Naive B cell (primary cell): ENCODE results near the gene LCNL1. TPM values are rescaled to one million over a fixed set of nuclear protein-coding genes. Genes with fewer than 3 reads are reported as not detected.
"Not testable (repeated sequence)": the region's sequence is repeated elsewhere in the genome, so short reads cannot be mapped to it uniquely, and the experiment has no call there.

Source experiments
- ATAC-seq, 2 donors: fragments of 150-1000 bp; cut with Tn5 transposase; 2 replicates each; pipeline ENCODE4 v1.10.0; 2021; ENCODE audit warnings: low read depth in 2 of 2, mild to moderate bottlenecking in 2 of 2, moderate library complexity in 2 of 2
- DNase-seq: peaks from one replicate; pipeline ENCODE4 v3.0.0; 2022
- H3K27ac Mint-ChIP-seq, 6 donors: one replicate each; pipeline ENCODE4 v1.8.0; 2020 to 2022; ENCODE audit warnings: mild to moderate bottlenecking in 6 of 6, mixed read lengths in 6 of 6, moderate library complexity in 5 of 6, inconsistent platforms in 2 of 6
- H3K27me3 Mint-ChIP-seq, 3 donors: one replicate each; pipeline ENCODE4 v1.8.0; 2021 to 2022; ENCODE audit warnings: mixed read lengths in 3 of 3, mild to moderate bottlenecking in 1 of 3
- H3K36me3 Mint-ChIP-seq, 2 donors: one replicate each; pipeline ENCODE4 v1.8.0; 2020 to 2022; ENCODE audit warnings: mixed read lengths in 2 of 2, inconsistent platforms in 1 of 2, mild to moderate bottlenecking in 1 of 2
- H3K4me1 Mint-ChIP-seq, 3 donors: one replicate each; pipeline ENCODE4 v1.8.0; 2020 to 2022; ENCODE audit warnings: mixed read lengths in 3 of 3, inconsistent platforms in 1 of 3, mild to moderate bottlenecking in 1 of 3, moderate library complexity in 1 of 3
- H3K4me3 Mint-ChIP-seq, 8 donors: one replicate each; pipeline ENCODE4 v1.8.0; 2020 to 2022; ENCODE audit warnings: mild to moderate bottlenecking in 8 of 8, mixed read lengths in 8 of 8, moderate library complexity in 8 of 8, inconsistent platforms in 2 of 8
- H3K9me3 Mint-ChIP-seq, 7 donors: one replicate each; pipeline ENCODE4 v1.8.0; 2020 to 2022; ENCODE audit warnings: mixed read lengths in 7 of 7, mild to moderate bottlenecking in 5 of 7, inconsistent platforms in 2 of 7, moderate library complexity in 1 of 7
- polyA plus RNA-seq, 6 donors: library from polyadenylated mRNA; unstranded; fragments of 300-500 nt; fragmentation: Illumina TruSeq; gene quantifications; one replicate each; pipeline ENCODE4 v1.2.3, GENCODE V29; 2021; ENCODE audit warnings: low read depth in 6 of 6

The LCNL1 gene
- polyA plus RNA-seq, 6 donors from 2014 or later, result not detected

DNA sequence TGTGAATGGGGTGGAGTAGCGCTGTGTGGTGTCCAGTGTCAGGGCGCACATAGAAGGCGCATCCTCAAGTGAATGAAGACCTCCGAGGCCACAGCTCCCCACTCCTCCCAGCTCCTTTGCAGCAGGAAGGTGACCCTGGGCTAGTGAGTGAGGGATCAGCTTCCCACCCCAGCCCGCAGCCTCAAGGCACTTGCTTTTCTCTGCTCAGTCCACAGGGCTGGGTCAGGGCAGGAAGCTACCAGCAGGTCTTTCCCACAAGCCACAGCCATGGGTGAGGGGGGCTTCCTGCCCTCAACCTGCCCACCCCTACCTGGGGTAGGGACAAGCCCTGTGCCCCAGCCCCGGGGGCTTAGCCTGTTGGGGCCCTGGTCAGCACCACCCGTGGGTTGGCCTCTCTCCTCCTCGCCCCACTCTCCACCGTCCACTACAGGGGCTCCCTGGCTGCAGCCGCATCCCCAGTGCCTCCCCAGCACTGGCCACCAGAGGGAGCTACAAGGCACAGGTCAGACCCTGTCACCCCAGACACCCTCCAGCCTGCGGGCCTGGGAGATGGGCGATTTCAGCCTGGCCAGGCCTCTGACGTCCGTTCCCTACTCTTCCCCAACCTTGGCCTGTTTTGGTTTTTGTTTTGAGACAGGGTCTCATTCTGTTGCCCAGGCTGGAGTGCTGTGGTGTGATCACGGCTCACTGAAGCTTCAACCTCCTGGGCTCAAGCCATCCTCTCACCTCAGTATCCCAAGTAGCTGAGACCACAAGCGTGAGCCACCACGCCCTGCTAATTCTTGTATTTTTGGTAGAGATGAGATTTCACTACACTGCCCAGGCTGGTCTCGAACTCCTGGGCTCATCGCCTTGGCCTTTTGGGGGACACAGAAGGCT lies 46.5 kb downstream of the LCNL1 start:
- ATAC-seq, result peak; percentile 34 to 41
- Mint-ChIP-seq H3K36me3 (no peaks in the 10 kb centered on the region), H3K4me3 (peak overlapping the region; percentile 79 to 92 (median 85)), H3K9me3 (no peaks in the 10 kb centered on the region), H3K27ac (peak overlapping the region; percentile 16 to 72 (median 43)), H3K27me3 (no peaks in the 10 kb centered on the region), H3K4me1 (peaks cover 36 to 55% (median 54%) of the 10 kb centered on the region in 3 donors)
- DNase-seq, result peak; percentile 71

DNA sequence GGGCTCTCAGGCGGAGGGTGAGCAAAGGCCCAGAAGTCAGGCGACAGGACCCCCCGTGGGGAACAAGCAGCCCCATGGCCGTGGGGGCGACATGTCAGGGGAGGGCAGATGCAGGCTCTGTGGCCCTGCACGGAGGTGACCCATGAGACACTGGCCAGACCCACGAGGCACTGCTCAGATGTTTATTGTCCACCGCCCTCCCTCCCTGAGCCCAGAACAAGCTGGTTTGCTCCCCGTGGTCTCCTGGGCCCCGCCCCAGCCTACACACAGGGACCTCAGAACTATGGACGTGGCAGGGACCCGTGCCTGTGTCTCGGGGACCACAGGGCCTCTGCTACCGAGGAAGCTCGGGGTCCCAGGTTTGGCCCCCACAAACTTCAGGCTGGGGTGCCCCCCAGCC lies 47.2 kb downstream of the LCNL1 start:
- no peak for ATAC-seq
- DNase-seq, result no peak
- no peaks in the 10 kb centered on the region for H3K9me3 Mint-ChIP-seq

DNA sequence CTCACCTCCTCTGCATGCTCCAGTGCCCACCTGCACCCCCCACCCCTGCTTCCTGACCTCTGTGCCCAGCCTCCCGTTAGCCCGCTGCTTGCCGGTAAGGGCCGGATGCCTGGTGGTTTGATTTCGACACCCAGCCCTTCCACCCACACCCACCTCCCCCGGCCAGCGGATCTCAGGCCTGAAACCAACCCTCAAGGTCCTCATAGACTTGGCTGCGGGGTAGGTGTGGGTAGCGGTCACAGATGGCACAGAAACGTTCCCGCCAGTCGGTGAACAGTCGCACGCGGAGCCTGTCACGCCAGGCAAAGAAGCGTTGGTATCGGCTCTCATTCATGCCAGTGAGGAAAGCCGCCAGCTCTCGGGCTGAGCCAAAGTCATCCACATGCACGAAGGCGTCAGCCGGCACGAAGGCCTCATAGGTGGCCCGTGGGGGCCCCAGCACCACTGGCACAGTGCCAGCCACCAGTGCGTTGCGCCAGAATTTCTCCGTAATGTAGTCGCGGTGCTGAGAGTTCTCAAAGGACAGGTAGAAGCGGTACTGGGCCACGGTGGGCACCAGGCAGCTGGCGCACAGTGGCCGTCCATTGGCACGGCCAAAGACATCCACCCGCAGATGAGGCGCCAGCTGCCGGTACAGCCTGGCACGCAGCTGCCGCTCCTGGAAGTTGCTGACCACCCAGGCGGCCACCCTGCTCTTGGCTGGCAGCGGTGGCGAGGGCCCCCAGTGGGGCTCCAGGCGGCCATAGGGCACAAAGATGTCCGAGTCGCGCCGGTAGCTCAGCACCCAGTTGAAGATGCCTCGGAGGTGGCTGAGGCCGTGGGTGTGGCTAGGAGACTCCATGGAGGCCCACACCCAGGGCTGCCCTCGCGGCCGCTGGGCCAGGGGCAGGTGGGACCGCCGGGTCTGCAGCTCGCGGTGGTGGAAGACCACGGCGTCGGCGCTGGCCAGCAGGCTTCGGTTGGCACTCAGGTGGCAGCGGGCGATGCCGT lies 48.0 kb downstream of the LCNL1 start:
- Mint-ChIP-seq H3K27me3 (peaks cover 0 to 5% (median 0%) of the 10 kb centered on the region in 3 donors), H3K4me1 (peaks cover 45 to 67% (median 63%) of the 10 kb centered on the region in 3 donors)

More for the DNA sequence above, 47.2 kb downstream of the LCNL1 start:
- peaks cover 41 to 62% (median 61%) of the 10 kb centered on the region in 3 donors for H3K4me1 Mint-ChIP-seq
- no peaks in the 10 kb centered on the region for H3K27me3 Mint-ChIP-seq
- peak overlapping the region; percentile 80 to 92 (median 85) for H3K4me3 Mint-ChIP-seq
- H3K27ac Mint-ChIP-seq, result peak overlapping the region in 2 of 6 donors; percentile 19 to 39
- no peaks in the 10 kb centered on the region for H3K36me3 Mint-ChIP-seq

GRCh38 chr9:137031904-137032640 lies 49.3 kb downstream of the LCNL1 start, which contains the start of gene FUT7:
TSS of gene FUT7 (minus strand) at chr9:137032088. CDS start at chr9:137031991, 97 bp downstream.
- H3K36me3 Mint-ChIP-seq, result no peaks in the 10 kb centered on the region
- peaks cover 45 to 63% (median 55%) of the 10 kb centered on the region in 3 donors for H3K4me1 Mint-ChIP-seq
- peak within 1 kb of the TSS in 4 of 6 donors; percentile 55 to 93 (median 82) for H3K27ac Mint-ChIP-seq
- H3K27me3 Mint-ChIP-seq, result peaks cover 0 to 5% (median 0%) of the 10 kb centered on the region in 3 donors
- H3K9me3 Mint-ChIP-seq, result no peaks in the 10 kb centered on the region
- peak; percentile 71 for DNase-seq
- peak within 1 kb of the TSS; percentile 80 to 92 (median 85) for H3K4me3 Mint-ChIP-seq
- peak; percentile 38 to 45 for ATAC-seq

More for the DNA sequence above, 48.0 kb downstream of the LCNL1 start:
- H3K9me3 Mint-ChIP-seq, result no peaks in the 10 kb centered on the region
- ATAC-seq (no peak), DNase-seq (peak; percentile 48)
- no peaks in the 10 kb centered on the region for H3K36me3 Mint-ChIP-seq
- peak overlapping the region; percentile 80 to 92 (median 85) for H3K4me3 Mint-ChIP-seq
- H3K27ac Mint-ChIP-seq, result peak overlapping the region in 4 of 6 donors; percentile 56 to 93 (median 68)

DNA sequence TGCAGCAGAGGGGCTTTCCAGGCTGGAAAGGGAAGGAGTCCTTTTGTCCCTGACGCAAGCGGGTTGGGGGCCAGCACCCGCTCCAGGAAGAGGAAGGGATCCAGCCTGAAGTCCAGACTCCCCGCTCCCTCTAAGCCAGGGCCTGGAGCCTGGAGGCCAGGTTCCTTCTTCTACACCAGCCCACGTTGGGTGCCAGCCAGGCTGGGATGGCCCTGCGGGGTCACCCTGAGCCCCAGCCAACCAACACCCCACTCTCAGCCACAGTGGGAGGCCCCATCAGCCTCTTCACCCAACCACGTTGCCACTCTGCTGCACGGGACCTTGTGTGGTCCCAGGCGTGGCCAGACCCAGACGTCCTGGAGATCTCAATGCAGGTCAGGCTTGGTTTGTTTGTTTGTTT lies 50.1 kb downstream of the LCNL1 start:
- H3K27me3 Mint-ChIP-seq, result peaks cover 0 to 5% (median 0%) of the 10 kb centered on the region in 3 donors
- DNase-seq, result no peak
- H3K27ac Mint-ChIP-seq, result peak overlapping the region in 3 of 6 donors; percentile 55 to 90 (median 66)
- H3K4me1 Mint-ChIP-seq, result peaks cover 41 to 63% (median 52%) of the 10 kb centered on the region in 3 donors
- no peak for ATAC-seq
- H3K9me3 Mint-ChIP-seq, result no peaks in the 10 kb centered on the region
- H3K36me3 Mint-ChIP-seq, result no peaks in the 10 kb centered on the region
- peak overlapping the region; percentile 70 to 92 (median 76) for H3K4me3 Mint-ChIP-seq

GRCh38 chr9:137033481-137033880 lies 50.7 kb downstream of the LCNL1 start:
- H3K36me3 Mint-ChIP-seq, H3K9me3 Mint-ChIP-seq, DNase-seq, H3K27me3 Mint-ChIP-seq, ATAC-seq: not testable (repeated sequence)
- Mint-ChIP-seq H3K27ac (peak overlapping the region in 2 of 6 donors; percentile 55 to 72), H3K4me3 (peak overlapping the region; percentile 39 to 92 (median 74)), H3K4me1 (peaks cover 41 to 63% (median 52%) of the 10 kb centered on the region in 3 donors)

DNA sequence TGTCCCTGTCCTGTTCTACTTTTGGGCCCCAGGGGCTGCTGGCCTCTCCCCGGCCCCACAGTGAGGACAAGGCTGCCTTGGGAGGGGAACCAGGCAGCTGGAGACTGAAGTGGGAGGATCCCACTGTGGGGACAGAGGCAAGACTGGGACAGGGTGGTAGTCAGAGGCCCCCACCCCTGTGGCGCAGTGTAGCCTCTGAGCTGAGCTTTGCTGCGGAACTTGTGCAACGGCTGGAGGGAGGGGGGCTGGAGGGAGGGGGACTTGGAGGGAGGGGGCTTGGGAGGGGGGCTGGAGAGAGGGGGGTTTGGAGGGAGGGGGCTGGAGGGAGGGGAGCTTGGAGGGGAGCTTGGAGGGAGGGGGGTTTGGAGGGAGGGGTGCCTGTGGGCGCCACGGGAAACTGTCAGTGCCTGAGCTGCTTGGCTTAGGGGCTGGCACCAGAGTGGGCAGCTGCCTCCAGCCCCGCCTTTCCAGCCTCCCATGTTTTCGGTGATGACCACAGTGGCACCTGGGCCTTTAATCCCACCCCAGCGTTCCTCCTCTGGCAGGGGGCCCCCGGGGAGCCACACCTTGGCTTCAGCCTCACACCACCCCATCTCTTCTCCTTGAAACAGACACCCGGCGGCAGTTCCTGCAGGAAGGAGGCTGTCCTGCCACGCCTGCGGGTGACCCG lies 51.4 kb downstream of the LCNL1 start:
- Mint-ChIP-seq H3K27me3 (peaks cover 0 to 13% (median 0%) of the 10 kb centered on the region in 3 donors), H3K4me3 (peak overlapping the region in 6 of 8 donors; percentile 76 to 92 (median 76)), H3K27ac (peak overlapping the region in 3 of 6 donors; percentile 4 to 87 (median 11)), H3K9me3 (no peaks in the 10 kb centered on the region), H3K36me3 (no peaks in the 10 kb centered on the region), H3K4me1 (peaks cover 41 to 56% (median 48%) of the 10 kb centered on the region in 3 donors)
- ATAC-seq (no peak), DNase-seq (no peak)

- H3K4me3 Mint-ChIP-seq, result peak overlapping the region; percentile 53 to 86 (median 76)
- H3K27me3 Mint-ChIP-seq, result peaks cover 0 to 15% (median under 1%) of the 10 kb centered on the region in 3 donors
- DNase-seq (peak; percentile 82), ATAC-seq (peak; percentile 73 to 76)
- H3K4me1 Mint-ChIP-seq, result peaks cover 35 to 49% (median 41%) of the 10 kb centered on the region in 3 donors
- H3K36me3 Mint-ChIP-seq, result no peaks in the 10 kb centered on the region
- peak overlapping the region in 5 of 6 donors; percentile 11 to 87 (median 49) for H3K27ac Mint-ChIP-seq
- H3K9me3 Mint-ChIP-seq, result no peaks in the 10 kb centered on the region
These were observed 52.1 kb downstream of the LCNL1 start for GRCh38 chr9:137034709-137035506.

Other genes with a start within 250 kb of the LCNL1 start
- gene LCN10, start 240.1 kb upstream of the LCNL1 start, polyA plus RNA-seq, result 10 to 100 TPM; 46.1 to 86.0 (median 65.3) TPM
- gene LCN6, start 234.5 kb upstream of the LCNL1 start, polyA plus RNA-seq, result not detected
- 10 to 100 TPM in 2 of 6 donors, under 1 TPM in 3, not detected in 1; 0.39 to 69.1 (median 0.73) TPM for gene LCN8, start 224.8 kb upstream of the LCNL1 start, polyA plus RNA-seq
- gene LCN15, start 218.5 kb upstream of the LCNL1 start, polyA plus RNA-seq, result under 1 TPM in 1 of 6 donors, not detected in 5; 0.09 TPM
- 10 to 100 TPM; 29.3 to 47.7 (median 35.7) TPM for gene TMEM141, start 191.6 kb upstream of the LCNL1 start, polyA plus RNA-seq
- gene CCDC183, start 186.7 kb upstream of the LCNL1 start, polyA plus RNA-seq, result 1 to 10 TPM in 1 of 6 donors, under 1 TPM in 1, not detected in 4; 0.24 to 1.7 TPM
- 10 to 100 TPM in 3 of 6 donors, 1 to 10 TPM in 3; 3.8 to 16.8 (median 9.7) TPM for gene RABL6, start 175.0 kb upstream of the LCNL1 start, polyA plus RNA-seq
- under 1 TPM in 1 of 6 donors, not detected in 5; 0.08 TPM for gene AJM1, start 140.5 kb upstream of the LCNL1 start, polyA plus RNA-seq
- gene PHPT1, start 133.6 kb upstream of the LCNL1 start, polyA plus RNA-seq, result 10 to 100 TPM; 48.0 to 67.7 (median 49.6) TPM
- not detected for gene MAMDC4, start 130.6 kb upstream of the LCNL1 start, polyA plus RNA-seq
- 100 to 1,000 TPM; 267 to 324 (median 299) TPM for gene EDF1, start 116.7 kb upstream of the LCNL1 start, polyA plus RNA-seq
- gene TRAF2, start 96.5 kb upstream of the LCNL1 start, polyA plus RNA-seq, result 10 to 100 TPM; 13.2 to 29.9 (median 18.4) TPM
- 100 to 1,000 TPM in 1 of 6 donors, 10 to 100 TPM in 5; 48.2 to 105 (median 55.1) TPM for gene FBXW5, start 38.3 kb upstream of the LCNL1 start, polyA plus RNA-seq
- not detected for gene C8G, start 37.8 kb upstream of the LCNL1 start, polyA plus RNA-seq
- gene LCN12, start 30.7 kb upstream of the LCNL1 start, polyA plus RNA-seq, result not detected
- 1 to 10 TPM in 1 of 6 donors, under 1 TPM in 1, not detected in 4; 0.41 to 1.4 TPM for gene PTGDS, start 5.5 kb upstream of the LCNL1 start, polyA plus RNA-seq
- gene PAXX, start 9.4 kb downstream of the LCNL1 start, polyA plus RNA-seq, result 10 to 100 TPM; 31.7 to 39.8 (median 35.6) TPM
- gene CLIC3, start 13.6 kb downstream of the LCNL1 start, polyA plus RNA-seq, result 1 to 10 TPM in 3 of 6 donors, under 1 TPM in 2, not detected in 1; 0.82 to 2.7 (median 1.1) TPM
- 1 to 10 TPM in 3 of 6 donors, under 1 TPM in 2, not detected in 1; 0.63 to 3.9 (median 1.3) TPM for gene ABCA2, start 45.2 kb downstream of the LCNL1 start, polyA plus RNA-seq
- gene FUT7, start 49.1 kb downstream of the LCNL1 start, polyA plus RNA-seq, result 1 to 10 TPM in 5 of 6 donors, under 1 TPM in 1; 0.93 to 7.4 (median 2.9) TPM
- gene NPDC1, start 63.2 kb downstream of the LCNL1 start, polyA plus RNA-seq, result under 1 TPM in 1 of 6 donors, not detected in 5; 0.68 TPM
- gene ENTPD2, start 71.1 kb downstream of the LCNL1 start, polyA plus RNA-seq, result not detected
- gene SAPCD2, start 87.6 kb downstream of the LCNL1 start, polyA plus RNA-seq, result under 1 TPM in 1 of 6 donors, not detected in 5; 0.05 TPM
- gene UAP1L1, start 94.5 kb downstream of the LCNL1 start, polyA plus RNA-seq, result 1 to 10 TPM; 1.7 to 6.1 (median 3.5) TPM
- 10 to 100 TPM; 19.6 to 30.4 (median 24.3) TPM for gene MAN1B1, start 104.0 kb downstream of the LCNL1 start, polyA plus RNA-seq
- 100 to 1,000 TPM in 4 of 6 donors, 10 to 100 TPM in 2; 71.5 to 142 (median 102) TPM for gene DPP7, start 131.7 kb downstream of the LCNL1 start, polyA plus RNA-seq
- not detected for gene GRIN1, start 156.2 kb downstream of the LCNL1 start, polyA plus RNA-seq
- gene LRRC26, start 187.1 kb downstream of the LCNL1 start, polyA plus RNA-seq, result not detected
- not detected for gene TMEM210, start 189.1 kb downstream of the LCNL1 start, polyA plus RNA-seq
- gene ANAPC2, start 205.6 kb downstream of the LCNL1 start, polyA plus RNA-seq, result 1 to 10 TPM; 6.1 to 9.3 (median 7.5) TPM
- gene SSNA1, start 205.7 kb downstream of the LCNL1 start, polyA plus RNA-seq, result 100 to 1,000 TPM; 112 to 145 (median 132) TPM
- gene TPRN, start 217.7 kb downstream of the LCNL1 start, polyA plus RNA-seq, result 1 to 10 TPM in 1 of 6 donors, under 1 TPM in 5; 0.21 to 1.1 (median 0.48) TPM
- gene TMEM203, start 222.7 kb downstream of the LCNL1 start, polyA plus RNA-seq, result 100 to 1,000 TPM; 119 to 191 (median 142) TPM
- gene NDOR1, start 222.7 kb downstream of the LCNL1 start, polyA plus RNA-seq, result 1 to 10 TPM; 4.4 to 9.3 (median 5.2) TPM
- under 1 TPM in 1 of 6 donors, not detected in 5; 0.30 TPM for gene RNF208, start 239.2 kb downstream of the LCNL1 start, polyA plus RNA-seq
- not detected for gene CYSRT1, start 242.2 kb downstream of the LCNL1 start, polyA plus RNA-seq
- gene RNF224, start 244.5 kb downstream of the LCNL1 start, polyA plus RNA-seq, result not detected
- gene SLC34A3, start 247.9 kb downstream of the LCNL1 start, polyA plus RNA-seq, result not detected